Inflammatory macrophage treated with lipopolysaccharide for 1 hour (primary cell): ENCODE measurements around the gene SAMMSON.
A peak's percentile ranks its signal among the peaks of the same experiment; 100 is the strongest.

Source experiments
- DNase-seq, 2 donors: peaks; one replicate each; pipeline ENCODE4 v3.0.0-alpha.2; 2020 to 2022

SAMMSON gene

DNA sequence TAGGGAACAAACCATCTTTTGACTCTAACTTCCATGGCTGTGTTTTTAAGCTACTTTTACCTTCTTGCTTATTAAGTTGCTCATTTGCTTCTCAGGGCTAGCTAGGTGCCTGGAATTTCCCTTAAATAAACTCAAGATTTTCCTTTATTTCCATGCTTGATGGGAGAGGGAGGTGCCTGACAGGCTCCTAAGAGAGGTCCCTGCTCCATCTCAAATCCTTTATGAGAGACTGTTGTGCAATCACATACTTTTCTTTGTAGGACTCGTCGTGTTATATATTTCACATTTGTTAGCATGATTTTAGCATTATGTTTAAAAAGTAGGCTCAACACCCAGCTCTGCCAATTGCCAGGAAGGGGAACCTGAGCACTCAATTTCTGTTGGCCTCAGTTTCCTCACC is 95.7 kb downstream of the SAMMSON start:
- DNase-seq, result no peak

- no peak for DNase-seq
Observed at GRCh38 chr3:70096376-70097066, 97.0 kb downstream of the SAMMSON start.

DNA sequence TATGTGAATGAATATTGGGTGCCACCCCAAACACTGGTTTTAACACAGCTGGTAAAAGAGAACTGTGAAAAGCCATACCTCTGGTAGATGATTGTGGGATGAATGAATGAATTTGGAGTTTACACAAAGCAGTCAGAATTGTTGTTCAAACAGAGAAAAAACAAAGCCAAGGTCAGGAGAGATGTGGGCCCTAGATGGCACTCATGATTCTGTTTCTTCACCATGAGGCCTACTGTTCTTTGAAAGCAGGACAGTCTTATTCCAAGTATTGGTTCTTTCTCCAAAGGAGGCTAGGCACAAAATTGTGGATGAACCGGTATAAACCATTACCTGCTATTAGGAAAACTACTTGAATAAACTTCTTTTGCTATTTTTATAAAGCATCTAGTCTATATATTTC is 97.6 kb downstream of the SAMMSON start:
- DNase-seq, result no peak

DNA sequence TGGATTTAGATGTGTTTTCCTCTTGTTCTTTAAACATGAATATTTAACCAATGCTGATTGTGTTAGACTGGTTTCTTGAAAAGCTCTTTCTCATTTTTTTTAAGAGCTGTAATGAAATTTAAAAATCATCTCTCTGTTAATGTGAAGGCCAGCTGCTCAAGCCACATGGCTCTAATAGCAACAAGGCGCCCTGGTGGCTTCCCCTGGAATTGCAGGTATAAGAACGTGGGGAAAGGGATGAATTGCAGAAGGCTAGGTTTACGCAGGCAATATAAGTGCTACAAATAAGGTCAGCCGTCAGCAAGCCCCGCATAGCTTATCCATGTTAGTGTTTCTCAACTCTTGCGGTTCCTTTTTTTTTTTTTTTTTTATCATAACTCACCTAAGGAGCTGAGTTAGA is 108.5 kb downstream of the SAMMSON start:
- peak; percentile 7 to 70 for DNase-seq

DNA sequence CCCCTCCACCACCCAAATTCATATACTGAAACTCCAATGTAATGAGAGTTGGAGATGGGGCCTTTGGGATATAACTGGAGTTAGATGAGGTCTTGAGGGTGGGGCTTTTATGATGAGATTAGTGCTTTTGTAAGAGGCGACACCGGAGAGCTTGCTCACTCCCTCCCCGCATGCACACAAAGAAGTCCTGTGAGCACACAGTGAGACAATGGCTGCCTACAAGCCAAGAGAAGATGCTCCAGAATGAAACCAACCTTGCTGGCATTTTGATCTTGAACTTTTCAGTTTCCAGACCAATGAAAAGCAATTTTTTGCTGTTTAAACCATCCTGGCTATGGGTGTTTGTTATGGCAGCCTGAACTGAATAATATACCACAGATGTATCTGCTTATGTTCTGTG is 109.0 kb downstream of the SAMMSON start:
- DNase-seq, result no peak

GRCh38 chr3:70110066-70110465 is 110.5 kb downstream of the SAMMSON start:
- DNase-seq, result no peak

- peak; percentile 46 to 51 for DNase-seq
Observed at GRCh38 chr3:70111411-70111810, 111.9 kb downstream of the SAMMSON start.

- no peak for DNase-seq
Observed at GRCh38 chr3:70112751-70113150, 113.2 kb downstream of the SAMMSON start.

DNA sequence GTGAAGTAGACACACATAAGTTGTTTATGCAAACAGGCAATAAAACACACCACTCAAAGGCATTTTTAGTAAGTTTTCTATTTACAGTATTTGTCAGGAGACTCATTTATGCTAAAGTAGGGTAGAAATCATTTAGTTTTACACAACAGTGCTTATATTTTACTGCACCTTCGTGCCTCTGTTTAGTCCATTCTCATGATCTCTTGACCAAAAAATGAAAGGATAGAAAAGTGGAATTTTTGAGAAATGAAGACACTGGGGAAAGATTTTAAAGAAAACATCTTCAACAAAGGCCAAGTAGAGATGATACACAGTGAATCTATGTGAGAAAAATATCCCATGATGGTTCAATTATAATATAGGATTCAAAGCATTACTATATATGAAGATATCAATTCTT is 114.9 kb downstream of the SAMMSON start:
- DNase-seq, result no peak

GRCh38 chr3:70119879-70120278 is 120.3 kb downstream of the SAMMSON start:
- no peak for DNase-seq
